Fibroblast of skin of left quadriceps (primary cell): ENCODE measurements around the gene CYP3A4.
"Not testable (repeated sequence)": the region's sequence is repeated elsewhere in the genome, so short reads cannot be mapped to it uniquely, and the experiment has no call there.

Experiments used
- DNase-seq, 2 experiments: peaks; one replicate each; pipeline ENCODE4 v3.0.0-alpha.2; 2013; ENCODE audit warnings: low read depth in 2 of 2

CYP3A4 gene

GRCh38 chr7:99723201-99723600 lies 60.8 kb downstream of the CYP3A4 start:
- not testable (repeated sequence) for DNase-seq

GRCh38 chr7:99720800-99721595 lies 63.0 kb downstream of the CYP3A4 start:
- DNase-seq, result no peak

- DNase-seq, result no peak
These were observed 63.8 kb downstream of the CYP3A4 start for GRCh38 chr7:99719996-99720769.

- no peak for DNase-seq
These were observed 69.9 kb downstream of the CYP3A4 start for GRCh38 chr7:99713995-99714570.

DNA sequence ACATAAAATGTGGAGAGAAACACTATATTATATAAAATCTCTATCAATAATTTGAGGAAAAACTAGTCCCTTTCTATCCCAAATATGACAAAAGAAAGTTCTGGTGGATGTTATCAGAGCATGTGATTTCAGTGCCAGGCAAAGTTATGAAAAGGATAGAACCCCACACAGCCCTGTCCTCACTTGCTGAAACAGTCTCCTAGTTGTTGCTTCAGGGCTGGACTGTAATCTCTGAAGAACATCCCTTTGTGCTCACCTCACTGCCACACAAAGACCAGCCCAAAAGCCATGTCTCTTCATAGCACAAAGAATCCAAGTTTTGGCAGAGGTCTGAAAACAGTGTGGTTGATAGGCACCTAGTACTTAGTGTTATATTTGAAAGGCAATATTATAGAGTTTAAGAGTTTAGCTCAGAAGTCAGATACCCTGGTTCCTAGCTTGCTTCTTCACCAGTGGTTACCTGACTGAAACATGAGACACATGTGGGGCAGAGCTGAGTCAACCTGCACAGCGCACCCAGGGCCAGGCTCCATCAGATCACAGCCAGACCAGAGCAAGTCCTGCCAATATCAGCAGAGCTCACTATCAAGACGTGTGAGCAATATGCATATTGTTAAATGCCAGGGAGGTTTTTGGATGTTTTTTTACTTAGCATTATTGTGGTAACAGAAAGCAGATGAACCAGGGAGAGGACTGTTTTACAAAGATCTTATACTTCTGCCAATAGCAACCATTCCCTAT lies 74.0 kb downstream of the CYP3A4 start:
- no peak for DNase-seq

DNA sequence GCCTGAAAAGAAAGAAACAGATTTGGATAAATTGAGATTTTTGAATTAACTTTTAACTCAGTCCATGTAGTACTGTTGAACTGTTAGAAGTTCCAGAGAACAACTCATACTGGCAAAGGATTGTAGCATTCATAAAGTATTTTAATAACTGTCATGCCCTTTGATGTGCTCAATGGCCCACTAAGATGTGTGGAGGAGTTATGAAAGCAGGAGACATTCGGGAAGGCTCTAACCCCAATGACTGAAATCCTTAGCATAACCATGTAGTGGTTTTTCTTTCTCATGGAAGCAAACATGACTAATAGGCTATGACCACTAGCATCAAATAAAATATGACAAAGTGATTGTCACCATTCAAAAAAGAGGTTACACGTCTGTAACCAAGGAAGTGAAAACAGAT lies 74.7 kb downstream of the CYP3A4 start:
- DNase-seq, result no peak

GRCh38 chr7:99707096-99707495 lies 76.9 kb downstream of the CYP3A4 start:
- no peak for DNase-seq
